Tibial artery (tissue), 4 donors: ENCODE measurements around the gene MICAL2.

Source experiments
- DNase-seq, 2 donors: peaks; one replicate each; pipeline ENCODE4 v3.0.0-alpha.2; 2019
- H3K27ac ChIP-seq, 2 donors: fragments of 200-600 bp; sonication (generic) in 1 of 2; 1 replicate in 1 of 2; 2 replicates in 1 of 2; pipeline ENCODE4 v1.5.1; 2018 to 2019; ENCODE audit warnings: mild to moderate bottlenecking in 1 of 2
- H3K27me3 ChIP-seq, 2 donors: fragments of 200-600 bp; sonication (generic) in 1 of 2; one replicate each; pipeline versions ENCODE4 v1.5.1 to v1.6.0; 2016 to 2019
- H3K36me3 ChIP-seq, 3 donors: fragments of 200-600 bp; sonication (generic) in 2 of 3; one replicate each; pipeline ENCODE4 v1.5.1; 2016 to 2019; ENCODE audit warnings: mild to moderate bottlenecking in 2 of 3
- H3K4me1 ChIP-seq, 4 donors: fragments of 200-600 bp; sonication (generic) in 2 of 4; 1 replicate in 3 of 4; 2 replicates in 1 of 4; pipeline ENCODE4 v1.5.1; 2016 to 2019
- H3K4me3 ChIP-seq, 2 donors: fragments of 200-600 bp; sonication (generic) in 1 of 2; 1 replicate in 1 of 2; 2 replicates in 1 of 2; pipeline ENCODE4 v1.5.1; 2018 to 2019; ENCODE audit warnings: mild to moderate bottlenecking in 2 of 2
- H3K9me3 ChIP-seq, 3 donors: fragments of 200-600 bp; sonication (generic) in 1 of 3; one replicate each; pipeline ENCODE4 v1.5.1; 2016 to 2019
- CTCF ChIP-seq, 2 experiments: fragments of 200-600 bp in 1 of 2; fragments of 450-650 bp in 1 of 2; IDR thresholded peaks; one replicate each; pipeline ENCODE4 v1.5.1; 2017 to 2019; ENCODE audit warnings: antibody characterized with exemption in 2 of 2, mild to moderate bottlenecking in 1 of 2, moderate library complexity in 1 of 2
- intact Hi-C: fragments of 100-400 bp; cut with DNase I; formaldehyde crosslinking; loops from one replicate; pipeline ENCODE4 v1.15.0; 2023; ENCODE audit warnings: low total_unique reads

Gene MICAL2

GRCh38 chr11:12161603-12162350 lies 51.4 kb downstream of the MICAL2 start:
- DNase-seq, result no peak
- H3K27me3 ChIP-seq, result no peaks in the 10 kb centered on the region
- H3K36me3 ChIP-seq, result peaks cover 8 to 18% (median 16%) of the 10 kb centered on the region in 3 donors
- peak overlapping the region; percentile 91 to 93 for H3K27ac ChIP-seq
- peak overlapping the region; percentile 11 to 13 for H3K4me3 ChIP-seq
- no peak for TF ChIP-seq CTCF (IDR thresholded peaks at IDR 0.05)
- intact Hi-C loops, result loop anchor here (2.0 to 10.0 kb wide), 2 partner anchors 49 to 73 kb away; no protein-coding TSS in a partner anchor
- H3K4me1 ChIP-seq, result peaks cover 13 to 100% (median 88%) of the 10 kb centered on the region in 4 donors
- H3K9me3 ChIP-seq, result no peaks in the 10 kb centered on the region

- Histone ChIP-seq H3K36me3 (peaks cover 8 to 18% (median 17%) of the 10 kb centered on the region in 3 donors), H3K4me3 (no peak overlapping the region), H3K9me3 (no peaks in the 10 kb centered on the region), H3K27me3 (no peaks in the 10 kb centered on the region), H3K27ac (peak overlapping the region; percentile 91 to 93), H3K4me1 (peaks cover 10 to 100% (median 91%) of the 10 kb centered on the region in 4 donors)
- TF ChIP-seq CTCF (IDR thresholded peaks at IDR 0.05), result no peak
- DNase-seq, result no peak
- intact Hi-C loops, result loop anchor here (2.0 to 10.0 kb wide), 2 partner anchors 50 to 72 kb away; no protein-coding TSS in a partner anchor
These were observed 52.3 kb downstream of the MICAL2 start for GRCh38 chr11:12162652-12163051.

GRCh38 chr11:12163181-12163941 lies 53.0 kb downstream of the MICAL2 start:
- H3K4me1 ChIP-seq, result peaks cover 10 to 100% (median 85%) of the 10 kb centered on the region in 4 donors
- no peaks in the 10 kb centered on the region for H3K27me3 ChIP-seq
- peak overlapping the region in 1 of 2 donors; percentile 8 for H3K4me3 ChIP-seq
- intact Hi-C loops, result loop anchor here (2.0 to 10.0 kb wide), 2 partner anchors 51 to 71 kb away; no protein-coding TSS in a partner anchor
- TF ChIP-seq CTCF (IDR thresholded peaks at IDR 0.05), result no peak
- H3K9me3 ChIP-seq, result no peaks in the 10 kb centered on the region
- DNase-seq, result peak in 1 of 2 donors; percentile 84
- peak overlapping the region; percentile 91 to 93 for H3K27ac ChIP-seq
- H3K36me3 ChIP-seq, result peaks cover 8 to 18% (median 17%) of the 10 kb centered on the region in 3 donors

GRCh38 chr11:12164061-12165014 lies 53.9 kb downstream of the MICAL2 start:
- H3K27ac ChIP-seq, result peak overlapping the region; percentile 91 to 93
- H3K36me3 ChIP-seq, result peaks cover 8 to 18% (median 17%) of the 10 kb centered on the region in 3 donors
- no peaks in the 10 kb centered on the region for H3K9me3 ChIP-seq
- H3K4me1 ChIP-seq, result peaks cover 10 to 100% (median 76%) of the 10 kb centered on the region in 4 donors
- TF ChIP-seq CTCF (IDR thresholded peaks at IDR 0.05), result no peak
- intact Hi-C loops, result loop anchor here (10.0 kb wide), 1 partner anchor 70 kb away; no protein-coding TSS in a partner anchor
- H3K27me3 ChIP-seq, result no peaks in the 10 kb centered on the region
- peak overlapping the region in 1 of 2 donors; percentile 8 for H3K4me3 ChIP-seq
- no peak for DNase-seq
